Effector memory CD4-positive, alpha-beta T cell (primary cell): Measurements from ENCODE around the gene STAC2.
A peak's percentile ranks its signal among the peaks of the same experiment; 100 is the strongest.

Experiments
- DNase-seq, 3 donors: peaks; one replicate each; pipeline ENCODE4 v3.0.0-alpha.2; 2020
- H3K27ac ChIP-seq: 2 replicates; pipeline ENCODE4 v1.7.0; 2013; ENCODE audit warnings: mild to moderate bottlenecking, low read length, moderate library complexity; ENCODE audit not compliant: insufficient read depth, poor library complexity, severe bottlenecking
- H3K27me3 ChIP-seq: replicated peaks from 2 replicates; pipeline ENCODE4 v1.7.0; 2013; ENCODE audit warnings: mild to moderate bottlenecking, low read length; ENCODE audit not compliant: insufficient read depth, control insufficient read depth, poor library complexity, severe bottlenecking
- H3K36me3 ChIP-seq: 2 replicates; pipeline ENCODE4 v1.7.0; 2013; ENCODE audit warnings: mild to moderate bottlenecking, low read length, moderate library complexity; ENCODE audit not compliant: control insufficient read depth, insufficient read depth
- H3K4me1 ChIP-seq: 2 replicates; pipeline ENCODE4 v1.7.0; 2013; ENCODE audit warnings: low read length, mild to moderate bottlenecking; ENCODE audit not compliant: control insufficient read depth, insufficient read depth, poor library complexity, severe bottlenecking
- H3K4me3 ChIP-seq: 2 replicates; pipeline ENCODE4 v1.7.0; 2013; ENCODE audit warnings: low read length, low read depth, mild to moderate bottlenecking; ENCODE audit not compliant: insufficient read depth, poor library complexity, severe bottlenecking
- H3K9me3 ChIP-seq: 2 replicates; pipeline ENCODE4 v1.7.0; 2013; ENCODE audit warnings: mild to moderate bottlenecking, low read length, moderate library complexity; ENCODE audit not compliant: control insufficient read depth

Gene STAC2

DNA sequence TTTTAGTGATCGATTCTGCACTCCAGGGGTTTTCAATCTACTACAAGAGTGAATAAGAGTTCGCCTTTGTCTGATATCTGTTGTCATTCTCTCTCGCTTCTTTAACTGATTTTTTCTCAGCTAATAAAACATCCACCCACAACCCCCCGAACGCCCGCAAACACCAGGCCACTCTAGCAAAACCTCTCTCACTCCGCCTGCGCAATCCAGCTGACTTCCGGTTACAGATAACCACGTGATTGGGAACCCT, 26.0 kb downstream of the STAC2 start:
- peak; percentile 75 to 83 (median 80) for DNase-seq
- H3K27ac ChIP-seq: peak overlapping the region; percentile 99
- peaks cover 42% of the 10 kb centered on the region for H3K4me1 ChIP-seq
- H3K9me3 ChIP-seq: no peaks in the 10 kb centered on the region
- H3K27me3 ChIP-seq: no peaks in the 10 kb centered on the region
- H3K36me3 ChIP-seq: peaks cover 31% of the 10 kb centered on the region
- H3K4me3 ChIP-seq: peak overlapping the region; percentile 70

DNA sequence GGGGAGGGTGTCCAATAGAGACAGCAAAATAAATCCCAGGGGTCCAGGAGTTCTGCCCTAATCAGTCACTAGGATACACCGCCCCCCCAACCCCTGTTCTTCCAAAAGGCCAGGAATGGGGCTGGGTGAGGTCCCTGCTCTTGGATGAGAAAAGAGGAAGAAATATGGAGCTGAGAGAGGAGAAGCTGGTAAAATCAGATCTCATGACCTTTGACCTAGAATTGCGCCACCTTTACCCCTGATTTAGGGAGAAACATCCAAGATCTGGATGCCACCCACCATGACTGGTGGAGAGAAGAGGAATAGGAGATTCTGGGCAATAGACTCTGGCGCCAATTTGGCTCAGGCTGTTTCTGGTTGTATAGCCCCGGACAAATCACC, 27.6 kb downstream of the STAC2 start:
- DNase-seq: no peak
- peak overlapping the region; percentile 7 for H3K27ac ChIP-seq
- peaks cover 15% of the 10 kb centered on the region for H3K36me3 ChIP-seq

DNA sequence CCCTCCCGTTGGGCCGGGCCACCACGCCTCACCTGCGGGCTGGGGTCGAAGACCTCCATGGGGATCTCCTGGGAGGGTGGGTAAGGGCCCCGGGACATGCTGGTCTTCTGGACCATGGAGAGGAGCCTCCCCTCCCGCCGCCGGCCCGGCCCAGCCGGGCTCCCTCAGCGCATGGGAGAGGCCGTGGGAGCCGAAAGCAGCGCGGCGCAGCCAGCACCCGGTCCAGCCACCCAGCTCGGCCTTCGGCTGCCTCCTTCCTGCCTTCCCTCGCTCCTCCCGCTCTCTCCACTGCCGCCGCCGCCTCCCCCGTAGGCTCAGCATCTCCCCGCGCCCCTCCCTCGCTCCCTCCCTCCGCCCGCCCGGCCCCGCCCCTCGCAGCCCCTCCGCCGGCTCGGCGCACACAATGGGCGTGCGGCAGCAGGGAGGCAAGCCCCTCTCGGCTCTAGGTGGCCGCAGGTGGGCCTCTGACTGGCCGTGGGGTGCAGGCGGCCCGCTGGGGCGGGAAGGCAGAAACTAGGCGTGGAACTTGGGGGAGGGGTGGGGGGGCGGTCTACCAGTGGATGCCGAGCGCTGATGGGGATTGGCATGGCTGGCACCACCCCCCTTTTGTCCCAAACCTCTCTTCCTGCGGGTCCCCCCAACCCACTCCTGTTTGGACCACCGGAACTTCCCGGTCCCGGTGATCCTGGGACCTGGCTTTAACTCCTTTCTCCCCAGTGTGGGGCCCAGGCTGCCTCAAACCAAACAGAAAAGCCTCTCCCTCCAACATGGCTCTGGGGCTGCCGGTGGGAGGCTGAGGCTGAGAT, 28.2 kb downstream of the STAC2 start, which contains the start of gene CACNB1:
Gene CACNB1 (minus strand): TSS at position 290 of the 806 bp plus-strand sequence. CDS start 174 bp downstream, at position 116.
- Histone ChIP-seq H3K36me3 (peaks cover 9% of the 10 kb centered on the region), H3K4me1 (peaks cover 42% of the 10 kb centered on the region), H3K9me3 (no peaks in the 10 kb centered on the region), H3K27ac (peak within 1 kb of the TSS; percentile 54), H3K27me3 (no peaks in the 10 kb centered on the region), H3K4me3 (peak within 1 kb of the TSS; percentile 74)
- peak; percentile 56 to 67 (median 62) for DNase-seq

More for the DNA sequence above, 27.6 kb downstream of the STAC2 start:
- Histone ChIP-seq H3K4me1 (peaks cover 42% of the 10 kb centered on the region), H3K4me3 (peak overlapping the region; percentile 74), H3K9me3 (no peaks in the 10 kb centered on the region), H3K27me3 (no peaks in the 10 kb centered on the region)

- Histone ChIP-seq H3K36me3 (peaks cover 2% of the 10 kb centered on the region), H3K9me3 (no peaks in the 10 kb centered on the region), H3K4me1 (peaks cover 39% of the 10 kb centered on the region), H3K27ac (peak overlapping the region; percentile 54), H3K27me3 (no peaks in the 10 kb centered on the region), H3K4me3 (peak overlapping the region; percentile 74)
- no peak for DNase-seq
These were observed 28.9 kb downstream of the STAC2 start for GRCh38 chr17:39196808-39197291.

- no peak overlapping the region for H3K27ac ChIP-seq
- H3K4me1 ChIP-seq: peaks cover 34% of the 10 kb centered on the region
These were observed 29.4 kb downstream of the STAC2 start for GRCh38 chr17:39196241-39196807.

DNA sequence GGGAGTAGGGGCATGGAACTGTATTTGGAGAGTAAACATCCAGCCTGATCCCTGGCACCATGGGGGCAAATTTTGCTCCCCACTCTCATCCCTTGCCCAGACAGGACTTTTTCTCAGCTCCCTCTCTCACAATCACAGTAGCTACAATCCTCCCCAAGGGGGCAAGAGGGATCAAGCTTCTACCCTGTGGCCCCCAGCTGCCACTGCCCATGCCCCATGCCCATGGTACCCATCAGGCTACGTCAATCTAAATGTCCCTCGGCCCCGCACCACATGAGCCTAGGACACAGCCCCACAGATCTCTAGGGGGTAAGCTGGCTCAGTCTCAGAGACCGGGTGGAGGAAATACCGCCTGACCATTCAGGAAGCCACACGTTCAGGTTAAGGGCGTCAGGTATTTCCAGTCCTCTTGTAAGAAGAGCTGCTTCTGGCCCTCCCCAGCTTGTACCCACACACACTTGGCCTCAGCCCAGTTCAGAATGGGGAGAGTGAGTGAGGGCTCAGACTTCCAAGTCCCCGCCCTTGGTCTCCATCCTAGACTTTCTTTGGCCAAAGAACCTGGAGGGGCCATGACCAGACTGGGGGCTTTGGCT, 30.1 kb downstream of the STAC2 start:
- Histone ChIP-seq H3K4me3 (no peak overlapping the region), H3K36me3 (no peaks in the 10 kb centered on the region), H3K27ac (peak overlapping the region; percentile 30)

More at GRCh38 chr17:39196241-39196807, 29.4 kb downstream of the STAC2 start:
- Histone ChIP-seq H3K36me3 (no peaks in the 10 kb centered on the region), H3K27me3 (no peaks in the 10 kb centered on the region), H3K9me3 (no peaks in the 10 kb centered on the region), H3K4me3 (no peak overlapping the region)
- DNase-seq: no peak

GRCh38 chr17:39194985-39195524, 30.7 kb downstream of the STAC2 start:
- H3K36me3 ChIP-seq: no peaks in the 10 kb centered on the region
- no peak overlapping the region for H3K27ac ChIP-seq
- H3K27me3 ChIP-seq: no peaks in the 10 kb centered on the region
- peaks cover 24% of the 10 kb centered on the region for H3K4me1 ChIP-seq
- H3K9me3 ChIP-seq: no peaks in the 10 kb centered on the region
- DNase-seq: no peak
- H3K4me3 ChIP-seq: no peak overlapping the region

More for the DNA sequence above, 30.1 kb downstream of the STAC2 start:
- peaks cover 27% of the 10 kb centered on the region for H3K4me1 ChIP-seq
- H3K9me3 ChIP-seq: no peaks in the 10 kb centered on the region
- no peaks in the 10 kb centered on the region for H3K27me3 ChIP-seq
- no peak for DNase-seq

DNA sequence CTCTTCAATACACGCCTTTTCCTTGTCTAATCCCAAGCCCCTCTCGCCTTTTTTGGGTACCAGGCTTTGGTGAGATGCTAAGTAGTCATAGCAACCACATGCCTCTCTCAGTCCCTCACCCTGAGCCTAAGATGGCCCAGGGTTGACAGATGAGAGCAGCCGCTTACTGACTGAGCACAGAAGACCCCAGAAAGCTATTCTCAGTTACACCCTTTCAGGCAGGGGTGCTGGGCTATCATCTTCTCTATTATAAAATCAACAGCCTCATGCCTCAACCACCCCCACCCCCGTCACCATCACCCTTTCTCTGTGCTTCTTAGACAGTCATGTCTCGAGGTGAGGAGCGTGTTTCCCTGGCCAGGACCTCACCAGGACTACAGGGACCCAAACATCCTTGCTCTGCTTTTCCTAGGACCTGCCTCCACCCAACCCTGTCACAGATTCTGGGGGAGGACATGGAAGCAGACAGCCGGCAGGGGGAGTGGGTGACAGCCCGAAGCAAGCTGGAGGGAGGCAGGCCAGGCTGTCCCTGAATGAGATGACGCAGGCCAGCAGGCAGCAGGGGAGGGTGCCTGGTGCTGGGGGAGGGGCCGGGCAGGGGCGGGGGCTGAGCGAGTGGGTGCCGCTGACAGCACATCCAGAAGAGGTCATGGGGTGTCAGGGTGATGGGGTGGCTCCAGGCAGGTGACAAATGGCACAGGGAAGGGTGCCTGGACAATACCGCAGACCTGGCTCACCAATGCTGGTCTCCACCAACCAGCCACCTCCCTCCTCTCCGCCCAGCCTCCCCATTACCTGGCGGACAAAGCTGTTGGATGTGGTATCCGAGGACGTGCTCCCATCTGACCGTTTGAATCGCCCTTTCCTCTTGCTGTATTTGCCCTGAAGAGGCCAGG, 31.4 kb downstream of the STAC2 start:
- H3K4me1 ChIP-seq: peaks cover 24% of the 10 kb centered on the region
- no peaks in the 10 kb centered on the region for H3K36me3 ChIP-seq
- no peak for DNase-seq
- no peak overlapping the region for H3K4me3 ChIP-seq
- H3K27ac ChIP-seq: no peak overlapping the region
- H3K9me3 ChIP-seq: no peaks in the 10 kb centered on the region
- no peaks in the 10 kb centered on the region for H3K27me3 ChIP-seq

GRCh38 chr17:39193346-39193745, 32.4 kb downstream of the STAC2 start:
- Histone ChIP-seq H3K27ac (no peak overlapping the region), H3K4me3 (no peak overlapping the region), H3K27me3 (no peaks in the 10 kb centered on the region), H3K36me3 (peaks cover under 1% of the 10 kb centered on the region), H3K4me1 (peaks cover 18% of the 10 kb centered on the region), H3K9me3 (no peaks in the 10 kb centered on the region)
- no peak for DNase-seq
